HG02588 (cell line): ENCODE results near the gene NABP1.

Experiments
- ATAC-seq: cut with Tn5 transposase; IDR thresholded peaks from one replicate; pipeline ENCODE4 v1.9.1; 2021; ENCODE audit warnings: mild to moderate bottlenecking, moderate library complexity; ENCODE audit not compliant: unreplicated experiment

NABP1 gene

DNA sequence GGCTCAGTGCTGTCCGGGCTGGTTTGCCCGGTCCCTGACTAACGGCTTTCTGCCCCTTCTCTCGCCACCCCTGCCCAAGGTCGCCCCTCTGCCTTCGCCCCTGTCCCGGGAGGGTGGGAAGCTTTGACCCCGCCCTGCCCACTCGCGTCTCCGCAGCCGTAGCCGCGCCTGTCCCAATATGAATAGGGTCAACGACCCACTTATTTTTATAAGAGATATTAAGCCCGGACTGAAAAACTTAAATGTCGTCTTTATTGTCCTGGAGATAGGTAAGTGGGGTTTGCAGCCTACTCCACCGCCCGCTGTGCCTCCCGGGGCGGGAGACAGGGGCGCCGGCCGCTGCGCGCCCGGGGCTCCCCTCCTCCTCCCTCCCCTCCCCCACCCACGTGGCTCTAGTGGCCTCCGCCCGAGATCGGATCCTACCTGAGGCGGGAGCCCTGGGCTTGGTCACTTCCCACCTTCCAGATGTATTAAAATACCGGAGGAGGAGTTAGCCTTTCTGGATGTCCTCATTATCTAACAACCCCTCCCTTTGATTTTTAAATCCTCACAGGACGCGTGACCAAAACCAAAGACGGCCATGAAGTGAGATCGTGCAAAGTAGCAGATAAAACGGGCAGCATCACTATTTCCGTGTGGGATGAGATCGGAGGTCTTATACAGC, 633 bp downstream of the NABP1 start:
- peak; percentile 3 for ATAC-seq

DNA sequence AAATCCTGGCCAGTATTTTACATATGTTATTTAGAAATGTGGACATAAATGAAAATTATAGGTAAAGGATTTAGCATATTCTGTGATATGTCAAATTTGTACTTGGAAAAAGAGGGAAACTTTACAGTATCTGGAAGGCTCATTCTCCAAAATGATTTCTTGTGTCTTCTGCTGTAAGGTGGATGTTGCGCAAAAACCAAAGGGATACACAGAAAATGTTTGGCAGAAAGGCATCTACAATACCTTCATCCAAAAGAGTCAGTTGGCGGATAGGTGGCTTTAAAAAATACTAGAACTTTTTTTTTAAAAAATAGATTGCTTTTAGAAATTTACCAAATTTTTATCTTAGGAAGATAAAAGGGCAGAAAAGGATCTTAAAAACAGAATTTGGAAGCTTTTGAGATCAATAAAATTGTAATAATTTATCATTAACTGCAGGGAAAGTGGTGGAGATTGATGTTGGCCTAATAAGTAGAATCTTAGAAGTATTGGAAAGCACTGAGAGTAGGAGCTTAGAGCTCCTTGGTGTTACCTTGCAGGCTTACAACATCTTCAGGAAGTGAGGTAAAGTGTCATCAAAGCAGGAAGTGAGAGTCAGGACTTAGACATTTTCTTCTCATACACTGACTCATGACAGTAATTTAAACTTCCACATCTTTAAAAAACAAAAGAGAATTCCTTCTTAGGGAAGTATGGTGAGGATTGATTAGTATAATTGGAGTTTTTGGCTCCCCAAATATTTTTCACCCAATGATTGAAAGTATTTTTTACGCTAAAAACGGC, 2.1 kb downstream of the NABP1 start:
- peak; percentile 19 for ATAC-seq

GRCh38 chr2:191680639-191681038, 2.7 kb downstream of the NABP1 start:
- no peak for ATAC-seq

GRCh38 chr2:191682126-191682525, 4.2 kb downstream of the NABP1 start:
- ATAC-seq, result no peak

- no peak for ATAC-seq
Observed at GRCh38 chr2:191686066-191686465, 8.1 kb downstream of the NABP1 start.

DNA sequence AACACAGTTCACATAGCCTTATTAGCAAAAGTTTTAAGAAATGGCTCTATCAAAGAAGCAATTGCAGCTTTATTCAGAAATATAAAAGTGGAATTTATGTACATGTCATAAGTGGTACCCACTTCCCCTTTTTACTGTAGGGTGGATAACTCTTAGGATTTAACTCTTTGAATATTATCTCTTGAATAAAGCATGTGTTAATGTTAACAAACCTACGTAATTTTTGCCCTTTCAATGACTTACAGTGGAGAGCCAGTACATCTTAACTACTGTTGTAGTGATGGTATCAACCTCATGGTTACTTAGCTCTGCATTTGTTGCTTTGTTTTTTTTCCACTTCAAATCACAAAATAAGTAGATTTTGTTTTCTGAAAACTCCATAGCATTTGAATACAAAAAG, 8.8 kb downstream of the NABP1 start:
- no peak for ATAC-seq

- no peak for ATAC-seq
Observed at GRCh38 chr2:191687867-191688266, 9.9 kb downstream of the NABP1 start.

GRCh38 chr2:191688934-191689695, 11.2 kb downstream of the NABP1 start:
- ATAC-seq, result no peak

DNA sequence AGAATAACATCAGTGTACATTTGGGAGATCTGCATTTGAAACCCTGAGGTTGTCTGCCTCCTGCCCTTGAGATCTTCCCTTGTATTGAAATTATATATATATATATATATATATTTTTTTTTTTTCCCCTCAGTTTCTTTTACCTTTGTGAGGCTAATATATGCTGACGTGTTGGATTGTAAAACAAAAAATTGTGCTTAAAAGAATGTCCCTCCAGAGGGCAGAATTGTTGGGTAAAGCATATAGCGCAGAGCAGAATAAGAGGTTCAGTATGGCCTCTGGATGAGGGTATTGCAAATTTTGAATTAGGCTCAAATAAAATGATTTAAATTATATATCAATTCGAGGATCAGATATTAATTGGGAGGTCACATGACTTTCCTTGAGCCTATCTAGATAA, 12.4 kb downstream of the NABP1 start:
- ATAC-seq, result no peak

- ATAC-seq, result peak; percentile 52
Observed at GRCh38 chr2:191691016-191691735, 13.2 kb downstream of the NABP1 start.

DNA sequence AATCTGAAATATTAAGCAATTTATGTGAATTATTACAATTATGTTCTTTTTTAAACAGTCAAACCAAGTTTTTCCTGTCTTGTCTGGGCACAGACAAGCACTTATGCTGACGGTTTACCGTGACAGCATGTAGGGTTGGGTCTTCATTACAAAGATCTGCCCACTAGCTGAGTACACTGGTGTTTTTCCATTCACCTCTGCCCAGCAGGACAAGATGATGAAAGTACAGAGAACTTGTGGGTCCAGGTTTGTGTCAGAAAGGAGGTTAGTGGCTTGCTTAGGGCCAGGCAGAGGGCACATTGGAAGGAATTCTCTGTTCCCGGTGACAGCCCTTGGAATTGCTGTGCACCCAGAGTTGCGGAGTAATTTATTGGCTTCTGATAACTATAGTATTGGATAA, 14.0 kb downstream of the NABP1 start:
- ATAC-seq, result no peak

DNA sequence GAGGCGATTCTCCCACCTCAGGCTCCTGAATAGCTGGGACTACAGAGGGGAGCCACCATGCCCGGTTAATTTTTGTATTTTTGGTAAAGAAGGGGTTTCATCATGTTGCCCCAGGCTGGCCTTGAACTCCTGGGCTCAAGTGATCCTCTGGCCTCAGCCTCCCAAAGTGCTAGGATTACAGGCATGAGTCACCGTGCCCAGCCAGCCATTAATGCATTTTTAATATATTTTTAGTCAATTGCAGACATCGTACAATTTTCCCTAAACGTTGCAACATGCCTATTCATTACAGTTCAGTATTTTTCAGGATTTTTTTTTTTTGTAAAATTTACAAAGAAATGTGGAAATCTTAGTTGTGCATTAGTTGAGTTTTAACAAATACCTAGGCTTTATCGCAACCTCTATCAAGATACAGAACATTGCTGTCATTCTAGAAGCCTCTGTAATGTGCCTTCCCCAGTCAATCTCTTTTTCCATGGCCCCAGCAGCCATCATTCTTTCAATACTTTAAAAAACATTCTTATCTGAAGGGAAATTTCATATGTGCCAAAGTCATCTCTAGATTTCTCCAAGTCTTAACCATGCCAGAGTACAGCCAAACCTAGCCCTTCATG, 14.7 kb downstream of the NABP1 start:
- no peak for ATAC-seq

DNA sequence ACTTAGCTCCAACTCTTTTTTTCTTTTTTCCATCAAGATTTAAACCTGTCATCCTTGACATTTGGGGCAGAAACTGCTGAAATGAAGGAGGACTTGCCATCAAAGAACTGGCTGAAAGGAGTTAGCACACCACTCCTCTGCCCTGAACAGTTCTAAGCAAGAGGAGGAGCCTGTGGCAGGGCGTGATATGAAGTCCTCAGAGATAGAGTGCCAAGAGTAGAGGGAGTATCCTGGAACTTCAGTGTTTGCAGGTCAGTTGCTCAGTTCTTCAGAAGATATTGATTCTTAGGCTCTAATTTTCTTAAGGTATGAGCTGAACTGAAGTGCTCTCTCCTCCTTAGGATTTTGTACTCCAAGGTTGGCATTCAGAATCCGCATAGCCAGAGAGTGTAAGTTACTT, 15.2 kb downstream of the NABP1 start:
- no peak for ATAC-seq

DNA sequence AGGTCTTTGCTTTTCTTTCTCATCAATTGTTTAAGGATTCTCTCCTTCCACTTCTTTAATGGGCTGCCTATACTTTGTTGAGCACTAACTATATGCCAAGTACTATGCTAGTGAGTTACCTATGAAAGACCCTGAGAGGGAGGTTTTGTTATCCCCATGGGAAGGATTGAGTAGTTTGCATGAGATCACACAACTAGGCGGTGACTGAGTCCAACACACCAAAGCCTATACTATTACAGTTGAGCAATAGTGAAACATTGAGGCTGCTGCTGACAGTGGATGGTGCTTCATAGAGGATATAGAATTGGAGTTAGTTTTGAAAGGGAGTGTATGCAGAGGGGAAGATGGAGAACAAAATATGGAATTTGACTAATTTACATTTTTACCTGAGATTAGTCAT, 15.8 kb downstream of the NABP1 start:
- ATAC-seq, result peak; percentile 36

GRCh38 chr2:191696001-191696400, 18.1 kb downstream of the NABP1 start:
- no peak for ATAC-seq

DNA sequence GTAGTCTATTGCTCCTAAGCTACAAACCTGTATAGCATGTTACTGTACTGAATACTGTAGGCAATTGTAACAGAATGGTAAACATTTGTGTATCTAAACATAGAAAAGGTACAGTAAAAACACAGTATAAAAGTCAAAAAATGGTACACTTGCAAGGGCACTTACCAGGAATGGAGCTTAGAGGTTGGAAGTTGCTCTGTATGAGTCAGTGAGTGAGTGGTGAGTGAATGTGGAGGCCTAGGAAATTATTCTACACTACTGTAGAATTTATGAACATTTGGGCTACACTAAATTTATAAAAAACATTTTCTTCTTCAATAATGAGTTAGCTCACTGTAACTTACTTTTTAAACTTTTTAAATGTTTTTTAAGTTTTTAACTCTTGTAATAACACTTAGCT, 19.0 kb downstream of the NABP1 start:
- ATAC-seq, result no peak

- ATAC-seq, result no peak
Observed at GRCh38 chr2:191697870-191698269, 19.9 kb downstream of the NABP1 start.

DNA sequence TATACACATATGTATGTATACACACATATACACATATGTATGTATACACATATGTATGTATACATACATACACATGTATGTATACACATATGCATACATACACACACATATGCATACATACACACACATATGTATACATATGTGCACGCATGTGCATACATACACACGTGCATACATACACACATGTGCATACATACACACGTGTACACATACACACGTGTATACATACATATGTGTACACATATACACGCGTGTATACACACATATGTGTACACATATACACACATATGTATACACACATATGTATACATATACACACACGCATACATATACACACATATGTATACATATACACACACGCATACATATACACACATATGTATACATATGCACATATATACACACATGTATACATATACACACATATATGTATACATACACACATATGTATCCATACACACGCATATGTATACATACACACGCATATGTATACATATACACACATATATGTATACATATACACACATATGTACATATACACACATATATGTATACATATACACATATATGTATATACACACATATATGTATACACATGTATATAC, 21.5 kb downstream of the NABP1 start:
- ATAC-seq, result no peak

GRCh38 chr2:191701029-191701428, 23.1 kb downstream of the NABP1 start:
- ATAC-seq, result no peak

- ATAC-seq, result no peak
Observed at GRCh38 chr2:191701696-191702095, 23.8 kb downstream of the NABP1 start.
